Kidney (tissue), 14 donors: ENCODE data around the gene MGAM2. TPM values are rescaled to one million over a fixed set of nuclear protein-coding genes. Genes with fewer than 3 reads are reported as not detected.
A peak's percentile ranks its signal among the peaks of the same experiment; 100 is the strongest.

ENCODE experiments used
- DNase-seq, 5 donors: peaks; one replicate each; pipeline ENCODE4 v3.0.0-alpha.2; 2013 to 2020
- FAIRE-seq: peaks from 2 replicates; lab custom pipeline; 2012; peaks lifted over from hg19 to GRCh38; lab: Jason Lieb, UNC
- H3K27ac ChIP-seq, 2 donors: one replicate each; pipeline ENCODE4 v1.7.0; 2013; ENCODE audit warnings: low read depth in 2 of 2, low read length in 2 of 2, inconsistent platforms in 1 of 2
- H3K27me3 ChIP-seq: one replicate; pipeline ENCODE4 v1.7.1; 2013; ENCODE audit warnings: low read length, inconsistent platforms; ENCODE audit not compliant: control insufficient read depth, insufficient read depth
- H3K36me3 ChIP-seq, 3 donors: one replicate each; pipeline versions ENCODE4 v1.7.0 to v1.7.1; 2013; ENCODE audit warnings: low read length in 3 of 3, control low read depth in 1 of 3, inconsistent platforms in 1 of 3; ENCODE audit not compliant: insufficient read depth in 3 of 3, control insufficient read depth in 2 of 3
- H3K4me1 ChIP-seq, 3 donors: one replicate each; pipeline versions ENCODE4 v1.7.0 to v1.7.1; 2013; ENCODE audit warnings: low read length in 3 of 3, inconsistent platforms in 1 of 3, low read depth in 1 of 3; ENCODE audit not compliant: control insufficient read depth in 2 of 3, insufficient read depth in 2 of 3
- H3K4me3 ChIP-seq, 3 donors: one replicate each; pipeline versions ENCODE4 v1.7.0 to v1.8.1; 2013; ENCODE audit warnings: low read length in 3 of 3, control low read depth in 1 of 3, inconsistent platforms in 1 of 3
- H3K9ac ChIP-seq, 3 donors: one replicate each; pipeline versions ENCODE4 v1.7.0 to v1.7.1; 2013; ENCODE audit warnings: low read length in 3 of 3, control low read depth in 1 of 3, inconsistent platforms in 1 of 3
- H3K9me3 ChIP-seq, 3 donors: one replicate each; pipeline versions ENCODE4 v1.7.0 to v1.7.1; 2013; ENCODE audit warnings: low read length in 3 of 3, control low read depth in 1 of 3, inconsistent platforms in 1 of 3; ENCODE audit not compliant: control insufficient read depth in 2 of 3, insufficient read depth in 1 of 3
- CTCF ChIP-seq: IDR thresholded peaks from 3 replicates; pipeline ENCODE4 v1.5.1; 2012; ENCODE audit warnings: mild to moderate bottlenecking, moderate library complexity, borderline replicate concordance; ENCODE audit not compliant: insufficient read depth; ENCODE audit errors: extremely low read depth
- intact Hi-C: fragments of 100-400 bp; cut with DNase I; formaldehyde crosslinking; loops from one replicate; pipeline ENCODE4 v1.11.1; 2022
- polyA plus RNA-seq: library from polyadenylated mRNA; stranded (reverse); fragments of 350-450 nt; fragmentation: Illumina TruSeq; extraction: RNeasy Lipid Tissue Mini Kit (QIAGEN cat#74804); gene quantifications from one replicate; pipeline ENCODE4 v1.2.3, GENCODE V29; 2014; ENCODE audit warnings: low read depth, low replicate concordance; ENCODE audit not compliant: insufficient read depth
- total RNA-seq: library from RNA; stranded (reverse); fragmentation: NEBNext Ultra II Directional; extraction: Animal tissue kit (Norgen Biotek cat#: 25700); gene quantifications from one replicate; pipeline ENCODE4 v1.2.1, GENCODE V29; 2021
- donor health status: control.
- donor health status: control.
- donor health status: control.
- donor health status: control.
- donor health status: control.
- donor health status: DM: yes; HTN: yes; CAD: no.
- donor health status: Normal renal cell carcinoma (clear cell type).

The MGAM2 gene
- total and polyA plus RNA-seq, 2 donors from 2014 or later: 0.13 TPM; not detected in 1

DNA sequence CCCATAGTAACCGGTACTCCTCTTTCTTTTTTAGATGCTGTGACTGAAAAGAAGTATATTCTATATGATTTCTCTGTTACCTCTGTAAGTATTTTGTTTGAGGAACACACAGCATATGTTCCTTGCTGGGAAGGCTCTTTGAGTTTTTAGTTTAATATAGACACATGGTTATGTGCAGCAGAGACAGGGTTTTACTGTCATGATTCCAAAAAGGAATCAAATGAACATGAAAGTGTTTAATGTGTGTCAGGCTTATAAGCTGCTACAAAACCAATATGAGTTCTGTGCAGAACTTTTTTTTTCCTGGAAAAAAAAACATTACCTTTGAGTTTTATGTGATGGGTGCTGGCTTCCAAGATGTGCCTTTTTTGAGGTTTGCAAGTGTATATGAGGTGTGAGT, 50.4 kb downstream of the MGAM2 start:
- DNase-seq: no peak
- no peak overlapping the region for H3K27ac ChIP-seq
- no peaks in the 10 kb centered on the region for H3K36me3 ChIP-seq
- no peak for FAIRE-seq
- intact Hi-C loops: no loop called here
- no peak overlapping the region for H3K4me3 ChIP-seq
- H3K27me3 ChIP-seq: no peaks in the 10 kb centered on the region
- no peaks in the 10 kb centered on the region for H3K9me3 ChIP-seq
- H3K9ac ChIP-seq: no peak overlapping the region
- no peaks in the 10 kb centered on the region for H3K4me1 ChIP-seq
- TF ChIP-seq CTCF: no peak

- FAIRE-seq (no peak), DNase-seq (peak in 2 of 5 donors; percentile 26)
- Histone ChIP-seq H3K27ac (no peak overlapping the region), H3K4me1 (no peaks in the 10 kb centered on the region), H3K4me3 (no peak overlapping the region), H3K9ac (no peak overlapping the region), H3K36me3 (no peaks in the 10 kb centered on the region), H3K27me3 (no peaks in the 10 kb centered on the region), H3K9me3 (peaks cover 0 to under 1% (median 0%) of the 10 kb centered on the region in 3 donors)
- TF ChIP-seq CTCF: no peak
- intact Hi-C loops: no loop called here
These were observed 57.2 kb downstream of the MGAM2 start for GRCh38 chr7:142168746-142169145.

DNA sequence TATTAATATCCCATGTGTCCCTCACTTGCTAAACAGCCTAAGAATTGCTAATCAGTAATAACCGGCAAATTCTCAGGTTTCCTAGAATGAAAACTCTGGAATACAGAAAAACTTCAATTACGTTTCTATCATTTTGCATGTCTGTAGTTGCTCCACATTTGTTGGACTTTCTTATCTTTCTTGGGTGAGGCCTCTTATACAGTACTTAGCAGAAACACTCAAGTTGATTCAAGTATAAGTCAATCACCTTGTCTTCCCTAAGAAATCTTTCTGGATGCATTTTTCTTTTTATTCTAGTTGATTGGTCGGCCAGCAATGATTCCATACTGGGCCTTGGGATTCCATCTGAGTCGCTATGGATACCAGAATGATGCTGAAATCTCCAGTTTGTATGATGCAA, 61.4 kb downstream of the MGAM2 start:
- no peak for TF ChIP-seq CTCF
- H3K4me3 ChIP-seq: no peak overlapping the region
- H3K9me3 ChIP-seq: peaks cover 0 to 6% (median 0%) of the 10 kb centered on the region in 3 donors
- H3K27ac ChIP-seq: no peak overlapping the region
- H3K27me3 ChIP-seq: no peaks in the 10 kb centered on the region
- FAIRE-seq: no peak
- DNase-seq: no peak
- H3K9ac ChIP-seq: no peak overlapping the region
- intact Hi-C loops: no loop called here
- H3K4me1 ChIP-seq: no peaks in the 10 kb centered on the region
- no peaks in the 10 kb centered on the region for H3K36me3 ChIP-seq

DNA sequence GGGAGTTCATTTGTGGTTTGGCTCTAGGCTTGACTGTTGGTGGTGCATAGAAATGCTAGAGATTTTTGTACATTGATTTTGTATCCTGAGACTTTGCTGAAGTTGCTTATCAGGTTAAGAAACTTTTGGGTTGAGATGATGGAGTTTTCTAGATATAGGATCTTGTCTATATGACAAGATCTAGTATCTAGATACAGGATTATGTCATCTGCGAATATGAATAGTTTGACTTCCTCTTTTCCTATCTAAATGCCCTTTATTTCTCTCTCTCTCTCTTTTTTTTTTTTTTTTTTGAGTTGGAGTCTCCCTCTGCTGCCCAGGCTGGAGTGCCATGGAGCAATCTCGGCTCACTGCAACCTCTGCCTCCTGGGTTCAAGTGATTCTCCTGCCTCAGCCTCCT, 62.9 kb downstream of the MGAM2 start:
- Histone ChIP-seq H3K4me1 (no peaks in the 10 kb centered on the region), H3K36me3 (no peaks in the 10 kb centered on the region), H3K27me3 (no peaks in the 10 kb centered on the region), H3K4me3 (no peak overlapping the region), H3K9me3 (peaks cover 0 to 6% (median 0%) of the 10 kb centered on the region in 3 donors), H3K27ac (no peak overlapping the region), H3K9ac (no peak overlapping the region)
- intact Hi-C loops: no loop called here
- DNase-seq (no peak), FAIRE-seq (no peak)
- no peak for TF ChIP-seq CTCF
